NCI-H2081 (cell line): ENCODE measurements around the gene PHKB.
"Not testable (repeated sequence)": the region's sequence is repeated elsewhere in the genome, so short reads cannot be mapped to it uniquely, and the experiment has no call there.

Experiments used
- DNase-seq, 2 experiments: peaks; one replicate each; lab custom pipeline; 2025; lab: John Stamatoyannopoulos, UW

The PHKB gene

GRCh38 chr16:47470211-47470610 lies 9.1 kb downstream of the PHKB start:
- no peak for DNase-seq

DNA sequence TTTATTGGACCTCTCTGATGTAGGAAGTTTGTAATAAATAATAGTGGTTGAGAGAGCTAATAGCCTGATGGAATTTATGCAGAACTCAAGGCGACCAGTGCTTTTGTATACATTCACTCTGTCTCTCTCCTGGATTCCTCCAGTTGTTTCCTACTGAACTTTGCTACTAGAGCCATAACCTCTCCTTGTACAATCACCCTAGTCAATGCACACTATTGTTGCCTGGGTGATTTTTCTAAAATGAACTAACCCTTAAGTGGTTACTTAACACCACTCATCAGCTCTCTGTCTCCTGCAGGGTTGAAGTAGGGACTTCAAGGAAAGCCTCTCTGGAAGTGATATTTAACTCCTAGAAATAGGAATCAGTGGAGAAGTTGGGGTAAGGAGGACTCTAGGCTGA lies 9.7 kb downstream of the PHKB start:
- no peak for DNase-seq

- DNase-seq: not testable (repeated sequence)
These were observed 11.9 kb downstream of the PHKB start for GRCh38 chr16:47473004-47473403.

DNA sequence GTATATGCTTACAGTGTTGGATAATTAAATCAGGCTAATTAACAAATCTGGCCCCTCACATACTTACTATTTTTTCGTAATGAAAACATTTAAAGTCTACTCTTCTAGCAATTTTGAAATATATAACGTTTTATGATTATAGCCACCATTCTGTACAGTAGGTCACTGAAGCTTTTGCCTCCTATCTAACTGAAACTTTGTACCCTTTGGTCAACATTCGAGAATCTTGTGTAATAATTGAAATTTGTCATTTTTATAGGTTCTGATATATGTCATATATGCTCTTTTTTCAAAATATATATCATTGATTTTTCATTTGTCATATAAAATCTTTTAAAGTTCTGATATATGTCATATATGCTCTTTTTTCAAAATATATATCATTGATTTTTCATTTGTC lies 12.7 kb downstream of the PHKB start:
- no peak for DNase-seq

DNA sequence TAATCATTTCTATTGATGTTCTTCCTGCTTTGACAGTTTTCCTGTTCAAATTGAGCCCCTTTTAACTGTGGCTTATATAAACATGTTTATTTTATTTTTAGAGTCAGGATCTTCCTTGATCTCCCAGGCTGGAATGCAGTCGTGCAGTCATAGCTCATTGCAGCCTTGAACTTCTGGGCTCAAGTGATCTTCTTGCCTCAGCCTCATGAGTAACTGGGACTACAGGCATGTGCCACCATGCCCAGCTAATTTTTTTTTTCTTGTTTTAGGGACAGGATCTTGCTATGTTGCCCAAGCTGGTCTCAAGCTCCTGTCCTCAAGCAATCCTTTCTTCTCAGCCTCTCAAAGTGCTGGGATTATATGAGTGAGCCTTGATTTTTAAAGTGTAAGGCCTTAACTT lies 14.7 kb downstream of the PHKB start:
- DNase-seq: no peak

- no peak for DNase-seq
These were observed 15.7 kb downstream of the PHKB start for GRCh38 chr16:47476654-47477345.

DNA sequence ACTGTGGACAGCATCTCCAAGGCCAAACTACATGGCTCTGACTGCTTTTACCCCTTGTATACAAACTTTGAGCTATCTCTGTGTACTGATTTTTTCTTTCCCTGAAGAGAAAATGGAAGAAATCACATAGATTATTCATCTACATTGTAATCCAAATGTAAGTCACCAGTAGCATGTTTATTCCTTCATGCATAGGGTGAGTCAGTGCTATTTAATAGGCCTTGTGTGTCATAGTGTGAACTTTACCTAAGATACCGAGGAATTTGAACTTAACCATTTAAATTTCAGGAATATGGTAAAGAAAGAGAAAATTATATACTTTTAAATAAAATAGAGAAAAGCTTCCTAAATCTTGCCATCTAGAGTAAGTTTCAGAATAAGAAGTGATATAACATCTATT lies 16.5 kb downstream of the PHKB start:
- DNase-seq: no peak

DNA sequence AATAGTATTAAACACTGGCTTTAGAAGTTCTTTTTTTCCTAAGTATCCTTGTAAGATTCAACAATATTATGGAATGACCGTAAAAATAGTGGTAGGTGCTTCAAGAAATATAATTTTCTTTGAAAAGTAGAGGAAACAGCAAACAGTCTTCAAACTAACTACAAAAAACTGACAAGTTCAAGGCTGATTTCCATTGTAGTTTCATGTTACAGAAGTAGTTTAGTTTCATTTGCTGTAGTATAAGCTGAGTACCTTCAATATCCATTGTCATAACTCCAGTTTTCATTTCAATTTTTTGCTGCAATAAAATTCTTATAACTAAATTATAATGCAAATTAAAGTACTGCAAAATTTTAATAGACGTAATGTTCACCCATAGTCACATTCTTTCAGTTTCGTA lies 19.3 kb downstream of the PHKB start:
- DNase-seq: no peak

- DNase-seq: no peak
These were observed 20.7 kb downstream of the PHKB start for GRCh38 chr16:47481698-47482374.

DNA sequence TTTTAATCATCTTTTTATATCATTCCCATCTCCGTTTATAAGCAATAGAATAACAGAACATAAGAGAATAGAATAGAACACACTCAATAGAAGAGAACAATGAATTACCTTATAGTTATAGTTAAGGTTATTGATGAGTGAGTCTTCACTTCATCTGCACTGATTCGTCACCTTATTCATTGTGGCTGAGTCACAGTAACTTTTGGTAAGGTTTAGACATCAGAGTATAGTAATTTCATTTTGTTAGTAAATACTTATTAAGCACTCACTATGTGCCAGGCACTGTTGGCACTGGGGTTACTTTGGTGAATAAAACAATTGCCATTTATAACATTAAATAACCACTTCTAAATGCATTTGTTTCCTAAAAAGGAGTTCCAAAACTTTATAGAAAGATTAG lies 22.5 kb downstream of the PHKB start:
- no peak for DNase-seq

- DNase-seq: no peak
These were observed 25.7 kb downstream of the PHKB start for GRCh38 chr16:47486856-47487255.

DNA sequence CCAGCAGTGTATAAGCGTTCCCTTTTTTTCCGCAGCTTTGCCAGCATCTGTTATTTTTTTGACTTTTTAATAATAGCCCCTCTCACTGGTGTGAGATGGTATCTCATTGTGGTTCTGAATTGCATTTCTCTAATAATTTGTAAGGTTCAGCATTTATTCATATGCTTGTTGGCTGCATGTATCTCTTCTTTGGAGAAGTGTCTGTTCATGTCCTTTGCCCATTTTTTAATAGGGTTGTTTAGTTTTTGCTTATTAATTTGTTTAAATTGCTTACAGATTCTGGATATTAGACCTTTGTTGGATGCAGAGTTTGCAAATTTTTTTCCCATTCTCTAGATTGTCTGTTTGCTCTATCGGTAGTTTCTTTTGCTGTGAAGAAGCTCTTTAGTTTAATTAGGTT lies 26.9 kb downstream of the PHKB start:
- no peak for DNase-seq

- DNase-seq: no peak
These were observed 29.3 kb downstream of the PHKB start for GRCh38 chr16:47490471-47490870.

- no peak for DNase-seq
These were observed 30.9 kb downstream of the PHKB start for GRCh38 chr16:47492036-47492427.

- DNase-seq: no peak
These were observed 31.6 kb downstream of the PHKB start for GRCh38 chr16:47492428-47493377.

DNA sequence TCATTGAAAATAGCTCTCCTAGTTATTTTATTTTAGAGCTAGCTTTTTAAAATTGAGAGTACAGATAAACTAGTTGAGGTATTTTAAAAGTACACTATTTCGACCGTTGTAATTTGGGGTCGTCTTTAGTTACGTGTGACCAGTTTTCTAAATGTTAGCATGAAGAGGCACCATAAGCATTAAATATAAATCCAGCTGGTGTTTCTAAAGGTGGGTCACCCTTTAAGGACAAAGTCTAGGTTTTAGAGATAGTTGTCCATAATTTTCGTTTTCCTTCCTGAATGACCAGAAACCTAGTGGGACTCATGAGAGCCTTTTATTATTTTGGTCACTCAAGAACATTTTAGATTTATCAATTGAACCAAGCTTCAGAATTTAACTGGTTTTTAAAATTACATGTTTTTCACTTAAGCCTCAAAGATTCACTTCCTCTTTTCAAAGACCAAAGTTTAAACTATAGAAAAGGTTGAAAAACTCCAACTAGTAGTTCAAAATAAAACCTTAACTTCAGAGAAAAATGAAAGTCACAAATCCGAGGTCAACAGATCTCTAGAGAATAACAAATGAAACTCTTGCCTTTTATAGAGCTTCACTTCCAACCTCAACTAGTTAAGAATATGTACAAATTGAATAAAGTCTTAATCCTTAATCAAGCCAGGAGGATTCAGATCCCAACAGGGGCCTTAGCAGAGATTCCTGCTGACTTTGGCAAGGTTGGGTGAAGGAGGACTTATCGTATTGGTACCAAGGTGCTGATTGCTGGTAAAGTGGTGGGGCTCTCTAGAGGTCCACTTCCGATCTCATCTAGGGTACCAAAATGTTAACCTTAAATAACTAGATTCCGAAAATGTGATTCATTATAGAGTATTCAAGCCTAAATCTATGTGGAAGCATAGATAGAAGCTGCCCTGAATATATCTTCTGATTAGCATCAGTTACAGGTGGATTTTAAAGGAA lies 32.5 kb downstream of the PHKB start:
- no peak for DNase-seq

- no peak for DNase-seq
These were observed 38.1 kb downstream of the PHKB start for GRCh38 chr16:47499080-47499699.

GRCh38 chr16:47499700-47500264 lies 38.7 kb downstream of the PHKB start:
- no peak for DNase-seq

- DNase-seq: no peak
These were observed 42.8 kb downstream of the PHKB start for GRCh38 chr16:47503936-47504335.

GRCh38 chr16:47504599-47504998 lies 43.5 kb downstream of the PHKB start:
- no peak for DNase-seq

DNA sequence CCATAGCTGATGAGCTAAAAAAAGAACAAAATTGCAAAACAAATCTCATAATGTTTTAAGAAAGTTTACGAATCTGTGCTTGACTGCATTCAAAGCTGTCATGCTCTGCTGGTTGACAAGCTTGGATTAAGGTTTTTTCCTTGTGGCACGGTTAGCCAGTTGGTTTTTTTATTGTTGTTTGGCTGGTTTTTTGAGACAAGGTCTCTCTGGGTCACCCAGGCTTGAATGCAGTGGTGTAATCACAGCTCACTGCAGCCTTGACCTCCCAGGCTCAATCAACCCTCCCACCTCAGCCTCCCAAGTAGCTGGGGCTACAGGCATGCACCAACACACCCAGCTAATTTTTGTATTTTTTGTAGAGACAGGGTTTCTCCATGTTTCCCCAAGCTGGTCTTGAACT lies 45.7 kb downstream of the PHKB start:
- no peak for DNase-seq
